IPS DF 6.9 (cell line): ENCODE data around the gene SF3B6.
"Not testable (repeated sequence)": the region's sequence is repeated elsewhere in the genome, so short reads cannot be mapped to it uniquely, and the experiment has no call there.

ENCODE experiments used
- DNase-seq: peaks from one replicate; pipeline ENCODE4 v3.0.0-alpha.2; 2013; ENCODE audit warnings: low read depth, low spot score
- H3K27ac ChIP-seq: one replicate; pipeline ENCODE4 v1.5.1; 2013; ENCODE audit warnings: low read length, control low read depth
- H3K27me3 ChIP-seq: 2 replicates; pipeline ENCODE4 v1.6.1; 2013; ENCODE audit warnings: mild to moderate bottlenecking, low read length; ENCODE audit not compliant: control insufficient read depth, insufficient read depth
- H3K36me3 ChIP-seq: 2 replicates; pipeline ENCODE4 v1.6.1; 2013; ENCODE audit warnings: low read length; ENCODE audit not compliant: control insufficient read depth, insufficient read depth
- H3K4me1 ChIP-seq: 2 replicates; pipeline ENCODE4 v1.6.1; 2013; ENCODE audit warnings: low read length; ENCODE audit not compliant: control insufficient read depth, insufficient read depth
- H3K4me3 ChIP-seq: 2 replicates; pipeline ENCODE4 v1.5.1; 2013; ENCODE audit warnings: mild to moderate bottlenecking, low read length
- H3K9me3 ChIP-seq: 2 replicates; pipeline ENCODE4 v1.6.1; 2013; ENCODE audit warnings: low read length, inconsistent platforms; ENCODE audit not compliant: control insufficient read depth, insufficient read depth
- WGBS: extraction: QIAGEN DNeasy Blood & Tissue Kit; methylation state at CpG from one replicate; pipeline ENCODE4 v1.1.7; 2013; ENCODE audit warnings: mixed read lengths, missing lambda C conversion rate; ENCODE audit not compliant: insufficient read length, insufficient coverage; 5-methylcytosine and 5-hydroxymethylcytosine counted together

The SF3B6 gene

GRCh38 chr2:24043133-24043532 is 33.0 kb downstream of the SF3B6 start:
- not testable (repeated sequence) for DNase-seq, H3K27me3 ChIP-seq, H3K27ac ChIP-seq, H3K4me1 ChIP-seq, H3K9me3 ChIP-seq, H3K4me3 ChIP-seq, H3K36me3 ChIP-seq
- no CpG with 5 or more reads among the region's 6 CpGs for WGBS

- H3K27me3 ChIP-seq = no peaks in the 10 kb centered on the region
- H3K27ac ChIP-seq = no peak overlapping the region
- H3K4me1 ChIP-seq = no peaks in the 10 kb centered on the region
- no peak for DNase-seq
- no peak overlapping the region for H3K4me3 ChIP-seq
- WGBS = no CpG with 5 or more reads among the region's 4 CpGs
- no peaks in the 10 kb centered on the region for H3K9me3 ChIP-seq
- H3K36me3 ChIP-seq = peaks cover 10% of the 10 kb centered on the region
These were observed 35.6 kb downstream of the SF3B6 start for GRCh38 chr2:24040511-24040910.

- peaks cover 10% of the 10 kb centered on the region for H3K36me3 ChIP-seq
- no CpG with 5 or more reads among the region's 9 CpGs for WGBS
- H3K27ac ChIP-seq = no peak overlapping the region
- DNase-seq = no peak
- H3K27me3 ChIP-seq = no peaks in the 10 kb centered on the region
- H3K4me3 ChIP-seq = no peak overlapping the region
- no peaks in the 10 kb centered on the region for H3K9me3 ChIP-seq
- H3K4me1 ChIP-seq = no peaks in the 10 kb centered on the region
These were observed 37.2 kb downstream of the SF3B6 start for GRCh38 chr2:24038786-24039499.

- peaks cover 5% of the 10 kb centered on the region for H3K4me1 ChIP-seq
These were observed 49.9 kb downstream of the SF3B6 start for GRCh38 chr2:24026233-24026632.

GRCh38 chr2:24024996-24025663 is 51.0 kb downstream of the SF3B6 start:
- Histone ChIP-seq H3K9me3 (no peaks in the 10 kb centered on the region), H3K4me1 (peaks cover 5% of the 10 kb centered on the region), H3K4me3 (no peak overlapping the region), H3K27me3 (no peaks in the 10 kb centered on the region), H3K27ac (no peak overlapping the region), H3K36me3 (peaks cover 5% of the 10 kb centered on the region; the same call in 1 of the 2 replicates)
- WGBS = no CpG with 5 or more reads among the region's 17 CpGs
- no peak for DNase-seq

More at GRCh38 chr2:24026233-24026632, 49.9 kb downstream of the SF3B6 start:
- Histone ChIP-seq H3K4me3 (no peak overlapping the region), H3K36me3 (peaks cover 12% of the 10 kb centered on the region), H3K27me3 (no peaks in the 10 kb centered on the region), H3K9me3 (no peaks in the 10 kb centered on the region), H3K27ac (no peak overlapping the region)
- DNase-seq = no peak
- WGBS = no CpG with 5 or more reads among the region's 2 CpGs

- Histone ChIP-seq H3K27ac (no peak overlapping the region), H3K4me3 (no peak overlapping the region), H3K9me3 (no peaks in the 10 kb centered on the region), H3K4me1 (peaks cover 5% of the 10 kb centered on the region), H3K27me3 (no peaks in the 10 kb centered on the region), H3K36me3 (0 out of 2 replicates have a peak, but pooled peaks cover 3% of the 10 kb centered on the region)
- no peak for DNase-seq
- no CpG with 5 or more reads among the region's 12 CpGs for WGBS
These were observed 52.1 kb downstream of the SF3B6 start for GRCh38 chr2:24024018-24024417.

GRCh38 chr2:24022975-24023575 is 53.1 kb downstream of the SF3B6 start:
- Histone ChIP-seq H3K9me3 (no peaks in the 10 kb centered on the region), H3K4me3 (no peak overlapping the region), H3K27ac (no peak overlapping the region), H3K27me3 (no peaks in the 10 kb centered on the region), H3K4me1 (peaks cover 6% of the 10 kb centered on the region), H3K36me3 (0 out of 2 replicates have a peak, but pooled peaks cover 3% of the 10 kb centered on the region)
- WGBS = no CpG with 5 or more reads among the region's 16 CpGs
- no peak for DNase-seq

- DNase-seq = no peak
- H3K36me3 ChIP-seq = 0 out of 2 replicates have a peak, but pooled peaks cover 3% of the 10 kb centered on the region
- no peak overlapping the region for H3K4me3 ChIP-seq
- no peaks in the 10 kb centered on the region for H3K27me3 ChIP-seq
- H3K4me1 ChIP-seq = peaks cover 7% of the 10 kb centered on the region
- H3K27ac ChIP-seq = no peak overlapping the region
- no peaks in the 10 kb centered on the region for H3K9me3 ChIP-seq
- no CpG with 5 or more reads among the region's 14 CpGs for WGBS
These were observed 53.7 kb downstream of the SF3B6 start for GRCh38 chr2:24022324-24022974.

GRCh38 chr2:24021122-24021998 is 54.8 kb downstream of the SF3B6 start:
- peak; percentile 70 for DNase-seq
- no CpG with 5 or more reads among the region's 19 CpGs for WGBS
- H3K4me1 ChIP-seq = peaks cover 7% of the 10 kb centered on the region
- no peak overlapping the region for H3K4me3 ChIP-seq
- no peaks in the 10 kb centered on the region for H3K27me3 ChIP-seq
- H3K9me3 ChIP-seq = no peaks in the 10 kb centered on the region
- peaks cover 3% of the 10 kb centered on the region; the same call in 1 of the 2 replicates for H3K36me3 ChIP-seq
- H3K27ac ChIP-seq = no peak overlapping the region
